ENCODE results near the gene GP9.

The GP9 gene

GRCh38 chr3:129036222-129037092 lies 24.1 kb upstream of the GP9 start:
- TF ChIP-seq, protein P1, sequence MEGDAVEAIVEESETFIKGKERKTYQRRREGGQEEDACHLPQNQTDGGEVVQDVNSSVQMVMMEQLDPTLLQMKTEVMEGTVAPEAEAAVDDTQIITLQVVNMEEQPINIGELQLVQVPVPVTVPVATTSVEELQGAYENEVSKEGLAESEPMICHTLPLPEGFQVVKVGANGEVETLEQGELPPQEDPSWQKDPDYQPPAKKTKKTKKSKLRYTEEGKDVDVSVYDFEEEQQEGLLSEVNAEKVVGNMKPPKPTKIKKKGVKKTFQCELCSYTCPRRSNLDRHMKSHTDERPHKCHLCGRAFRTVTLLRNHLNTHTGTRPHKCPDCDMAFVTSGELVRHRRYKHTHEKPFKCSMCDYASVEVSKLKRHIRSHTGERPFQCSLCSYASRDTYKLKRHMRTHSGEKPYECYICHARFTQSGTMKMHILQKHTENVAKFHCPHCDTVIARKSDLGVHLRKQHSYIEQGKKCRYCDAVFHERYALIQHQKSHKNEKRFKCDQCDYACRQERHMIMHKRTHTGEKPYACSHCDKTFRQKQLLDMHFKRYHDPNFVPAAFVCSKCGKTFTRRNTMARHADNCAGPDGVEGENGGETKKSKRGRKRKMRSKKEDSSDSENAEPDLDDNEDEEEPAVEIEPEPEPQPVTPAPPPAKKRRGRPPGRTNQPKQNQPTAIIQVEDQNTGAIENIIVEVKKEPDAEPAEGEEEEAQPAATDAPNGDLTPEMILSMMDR (IDR thresholded peaks at IDR 0.05): no peak

DNA sequence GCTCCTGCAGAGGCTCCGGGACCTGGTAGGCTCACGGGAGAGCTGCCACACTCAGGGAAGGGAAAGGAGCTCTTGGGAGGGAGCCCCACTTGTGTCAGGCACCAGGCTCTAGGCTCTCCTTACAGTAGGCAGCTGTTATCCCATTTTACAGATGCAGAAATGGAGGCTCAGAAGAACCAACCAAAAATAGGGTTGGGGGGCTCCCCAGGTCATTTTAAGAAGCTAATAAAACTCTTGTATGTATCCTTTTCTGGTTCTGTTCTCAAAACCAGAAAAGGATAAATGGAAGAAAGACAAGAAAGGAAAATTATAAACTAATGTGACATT lies 23.5 kb upstream of the GP9 start:
- TF ChIP-seq, protein P1 (IDR thresholded peaks at IDR 0.05): no peak

GRCh38 chr3:129038121-129038855 lies 22.3 kb upstream of the GP9 start:
- TF ChIP-seq, protein P1 (IDR thresholded peaks at IDR 0.05): no peak

DNA sequence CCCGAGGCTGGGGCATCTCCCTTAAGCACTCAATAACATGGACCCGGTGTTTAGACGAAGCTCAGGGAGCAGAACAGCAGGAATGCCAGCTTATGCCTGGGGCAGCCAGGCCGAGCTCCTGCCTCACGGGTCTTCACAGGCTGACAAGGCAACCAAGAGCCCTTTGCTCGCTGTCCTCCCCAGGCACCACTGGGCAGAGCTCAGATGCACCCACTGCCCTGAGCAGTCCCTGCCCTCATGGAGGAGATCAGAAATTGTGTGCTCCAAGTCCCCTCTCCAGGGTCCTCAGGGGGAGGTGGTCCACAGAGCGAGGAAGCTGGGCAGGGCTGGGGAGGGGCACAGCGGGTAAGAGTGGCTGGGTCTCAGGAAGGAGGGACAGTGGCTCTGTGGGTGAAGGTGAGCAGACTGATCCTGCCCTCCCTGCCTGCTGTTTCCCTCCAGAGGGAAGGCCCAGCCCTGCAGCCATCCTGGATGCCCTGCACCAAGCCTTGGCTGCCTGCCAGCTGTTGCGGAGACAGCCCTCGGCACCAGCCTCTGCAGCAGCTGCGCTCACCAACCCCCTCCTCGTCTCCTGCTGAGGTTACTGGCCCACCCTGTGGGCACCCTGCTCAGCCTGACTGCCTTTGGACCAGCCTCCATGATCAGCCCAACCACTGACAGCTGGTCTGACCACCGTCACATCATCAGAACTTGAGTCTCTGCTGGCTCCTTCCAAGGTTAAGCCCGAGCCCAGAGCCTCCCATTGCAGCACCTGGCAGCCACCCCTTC lies 21.1 kb upstream of the GP9 start:
- TF ChIP-seq, protein P1 (IDR thresholded peaks at IDR 0.05): no peak

- TF ChIP-seq, protein P1 (IDR thresholded peaks at IDR 0.05): no peak
Measured at GRCh38 chr3:129040039-129040336, 20.6 kb upstream of the GP9 start.

DNA sequence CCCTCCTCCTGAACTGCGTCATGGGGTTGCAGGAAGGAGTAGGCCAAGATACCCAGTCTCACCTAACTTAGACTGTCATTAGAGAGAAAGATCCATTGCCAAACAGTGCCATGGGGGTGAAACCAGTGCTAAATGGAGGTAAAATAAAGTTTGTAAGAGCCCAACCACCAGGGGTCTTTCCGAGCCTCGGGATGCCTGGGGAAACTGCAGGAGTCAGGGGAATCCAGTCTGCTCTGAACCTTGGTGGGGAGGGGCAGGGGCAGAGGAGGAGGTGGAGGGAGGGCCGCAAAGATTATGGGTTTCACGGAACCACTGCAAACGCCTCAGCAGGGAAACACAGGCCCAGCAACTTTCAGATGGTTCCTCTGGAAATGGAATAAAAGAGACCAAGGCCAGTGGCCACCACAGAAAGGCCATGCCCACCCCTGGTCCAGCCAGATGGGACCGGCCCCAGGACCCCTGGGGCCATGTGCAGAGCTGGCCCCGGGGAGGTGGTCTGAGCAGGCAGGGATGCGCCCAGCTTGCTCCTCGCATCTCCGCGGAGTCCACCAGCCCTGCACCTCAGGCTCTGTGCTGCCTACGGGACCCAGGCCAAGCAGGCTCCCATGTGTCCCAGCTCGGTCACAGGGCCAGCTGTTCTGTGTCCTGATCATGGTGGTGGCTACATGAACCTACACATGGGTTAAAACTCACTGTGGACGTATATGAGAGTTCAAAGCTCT lies 19.8 kb upstream of the GP9 start:
- TF ChIP-seq, protein P1 (IDR thresholded peaks at IDR 0.05): no peak

GRCh38 chr3:129045675-129046036 lies 14.9 kb upstream of the GP9 start:
- TF ChIP-seq, protein P1 (IDR thresholded peaks at IDR 0.05): no peak
